ENCODE measurements around the gene PRKD1. TPM values are rescaled to one million over a fixed set of nuclear protein-coding genes. Genes with fewer than 3 reads are reported as not detected.

PRKD1 gene
- total and polyA plus RNA-seq, 10 of the 15 experiments (the other 5 are each of a cell fraction or from before 2014, with no cell fraction given) = 0.02 to 0.56 TPM; not detected in 8

- Histone ChIP-seq H4K20me1 (ENCODE audit: control insufficient read depth, insufficient read depth) (no peaks in the 10 kb centered on the region), H3K27ac (ENCODE audit: control insufficient read depth, insufficient read depth) (no peak overlapping the region), H3K9me3 (replicated peaks; ENCODE audit: control insufficient read depth, insufficient read depth, low read length) (no peaks in the 10 kb centered on the region), H3K4me1 (ENCODE audit: control insufficient read depth, insufficient read depth, low read length) (no peaks in the 10 kb centered on the region), H2AFZ (ENCODE audit: control insufficient read depth, low read depth, low read length) (no peak overlapping the region), H3K4me2 (ENCODE audit: control insufficient read depth, insufficient read depth) (no peak overlapping the region), H3K9ac (ENCODE audit: control insufficient read depth, insufficient read depth, low read length) (no peak overlapping the region), H3K79me2 (ENCODE audit: control insufficient read depth, insufficient read depth, low read length) (no peaks in the 10 kb centered on the region), H3K36me3 (ENCODE audit: control insufficient read depth in 2 of 2, insufficient read depth in 2 of 2, low read length in 1 of 2) (no peaks in the 10 kb centered on the region), H3K4me3 (no peak overlapping the region), H3K27me3 (replicated peaks in 1 of 2; ENCODE audit: control insufficient read depth in 2 of 2, insufficient read depth in 2 of 2, low read length in 1 of 2) (no peaks in the 10 kb centered on the region)
- RAD21 ChIA-PET (ENCODE audit: unreplicated experiment) = no interaction called here
- FAIRE-seq = no peak
- CTCF ChIA-PET = interaction anchor here (0.5 kb wide), 1 partner anchor 9 kb away, joined by 3 read pairs; no protein-coding TSS in a partner anchor
- POLR2A ChIA-PET = no interaction called here
- intact Hi-C loops (cut with micrococcal nuclease; ENCODE audit: unreplicated experiment) = no loop called here
- DNase-seq (ENCODE audit: low read depth, low spot score) = no peak
- no TSS peak for BruUV-seq (replicated peaks)
- no peak for TF ChIP-seq POLR2A (IDR thresholded peaks at IDR 0.05; ENCODE audit: low read depth, low read length)
- TF ChIP-seq BRCA1 (IDR thresholded peaks at IDR 0.05; ENCODE audit: low read depth, low read length) = no peak
- no peak for TF ChIP-seq ELK1 (IDR thresholded peaks at IDR 0.05; ENCODE audit: low read depth, low read length)
- no peak for TF ChIP-seq NR2C1 (IDR thresholded peaks at IDR 0.05)
- TF ChIP-seq ATF2 (IDR thresholded peaks at IDR 0.05; ENCODE audit: low read length) = no peak
- TF ChIP-seq ATF3 (IDR thresholded peaks at IDR 0.05; ENCODE audit: borderline replicate concordance, extremely low read depth, low read depth, low read length) = no peak
- TF ChIP-seq TCF3 (IDR thresholded peaks at IDR 0.05; ENCODE audit: borderline replicate concordance, insufficient read depth, low read depth, low read length) = no peak
- TF ChIP-seq DPF2 (IDR thresholded peaks at IDR 0.05) = no peak
- TF ChIP-seq CREM (IDR thresholded peaks at IDR 0.05; ENCODE audit: low read depth) = no peak
- no peak for TF ChIP-seq RELB (IDR thresholded peaks at IDR 0.05; ENCODE audit: low read depth)
- no peak for TF ChIP-seq SMARCA5 (IDR thresholded peaks at IDR 0.05)
- no peak for TF ChIP-seq HDAC6 (IDR thresholded peaks at IDR 0.05; ENCODE audit: unreplicated experiment)
- no peak for TF ChIP-seq BACH1 (IDR thresholded peaks at IDR 0.05; ENCODE audit: borderline replicate concordance)
- TF ChIP-seq MAX (IDR thresholded peaks at IDR 0.05; ENCODE audit: low read depth, low read length) = no peak
- no peak for TF ChIP-seq IKZF2 (IDR thresholded peaks at IDR 0.05)
- 32% methylated on average over 7 of the region's 7 CpGs for WGBS (ENCODE audit: insufficient coverage, insufficient replicate concordance, low lambda C conversion rate, missing lambda C conversion rate)
- SMC1A ChIA-PET (ENCODE audit: uncharacterized antibody, unreplicated experiment) = no interaction called here
- in situ Hi-C loops (cut with MboI) = no loop called here
- ATAC-seq = no peak
Measured at GRCh38 chr14:29674566-29675285, 252.9 kb downstream of the PRKD1 start.
